Stimulated activated CD8-positive, alpha-beta memory T cell treated with anti-CD3 and anti-CD28 coated beads, Interleukin-12 subunit alpha, Interleukin-12 subunit beta, amount 100 ng/mL, for 24 hours (primary cell): Measurements from ENCODE around the gene ALDH7A1.
"Not testable (repeated sequence)": the region's sequence is repeated elsewhere in the genome, so short reads cannot be mapped to it uniquely, and the experiment has no call there.

Experiments
- DNase-seq: peaks from one replicate; pipeline ENCODE4 v3.0.0-alpha.2; 2020; ENCODE audit errors: extremely low read depth

ALDH7A1 gene

GRCh38 chr5:126595486-126596083 is 566 bp upstream of the ALDH7A1 start:
- DNase-seq = no peak

GRCh38 chr5:126591549-126591948 is 3.5 kb downstream of the ALDH7A1 start:
- no peak for DNase-seq

GRCh38 chr5:126589536-126590297 is 5.3 kb downstream of the ALDH7A1 start:
- DNase-seq = no peak

- DNase-seq = no peak
These were observed 7.2 kb downstream of the ALDH7A1 start for GRCh38 chr5:126587551-126588390.

- DNase-seq = no peak
These were observed 11.3 kb downstream of the ALDH7A1 start for GRCh38 chr5:126583761-126584160.

GRCh38 chr5:126579716-126580115 is 15.3 kb downstream of the ALDH7A1 start:
- no peak for DNase-seq

- no peak for DNase-seq
These were observed 17.6 kb downstream of the ALDH7A1 start for GRCh38 chr5:126577415-126577814.

GRCh38 chr5:126576974-126577373 is 18.0 kb downstream of the ALDH7A1 start:
- DNase-seq = no peak

GRCh38 chr5:126575644-126576043 is 19.4 kb downstream of the ALDH7A1 start:
- DNase-seq = no peak

GRCh38 chr5:126568206-126568755 is 26.7 kb downstream of the ALDH7A1 start:
- DNase-seq = no peak

- no peak for DNase-seq
These were observed 32.2 kb downstream of the ALDH7A1 start for GRCh38 chr5:126562823-126563222.

- DNase-seq = no peak
These were observed 33.1 kb downstream of the ALDH7A1 start for GRCh38 chr5:126561908-126562307.

GRCh38 chr5:126555101-126555500 is 39.9 kb downstream of the ALDH7A1 start:
- DNase-seq = not testable (repeated sequence)

- DNase-seq = no peak
These were observed 42.4 kb downstream of the ALDH7A1 start for GRCh38 chr5:126552614-126553013.

- DNase-seq = no peak
These were observed 50.8 kb downstream of the ALDH7A1 start for GRCh38 chr5:126544087-126544740.

- DNase-seq = no peak
These were observed 51.4 kb downstream of the ALDH7A1 start for GRCh38 chr5:126543660-126544059.

- no peak for DNase-seq
These were observed 52.0 kb downstream of the ALDH7A1 start for GRCh38 chr5:126543009-126543408.

- no peak for DNase-seq
These were observed 52.6 kb downstream of the ALDH7A1 start for GRCh38 chr5:126542441-126542840.

GRCh38 chr5:126540631-126541030 is 54.4 kb downstream of the ALDH7A1 start:
- DNase-seq = no peak

GRCh38 chr5:126538579-126538978 is 56.4 kb downstream of the ALDH7A1 start:
- no peak for DNase-seq

GRCh38 chr5:126536874-126537273 is 58.1 kb downstream of the ALDH7A1 start:
- DNase-seq = no peak
